Brain pericyte (primary cell): Measurements from ENCODE around the gene CINP.

Experiments
- DNase-seq: peaks from one replicate; pipeline ENCODE4 v3.0.0-alpha.2; 2012; ENCODE audit warnings: low read depth, low spot score

The CINP gene

GRCh38 chr14:102362545-102363181 lies at the start of gene CINP, which contains the start of gene TECPR2:
Gene CINP (minus strand): TSS chr14:102362890. CDS start chr14:102362851, 39 bp downstream.
Gene TECPR2 (plus strand): TSS chr14:102362941. CDS start chr14:102376722, 13,781 bp downstream.
- peak; percentile 83 for DNase-seq

- DNase-seq, result no peak
Observed at GRCh38 chr14:102408724-102409123, 46.0 kb upstream of the CINP start.

GRCh38 chr14:102407258-102407657 lies 44.6 kb upstream of the CINP start:
- DNase-seq, result no peak

GRCh38 chr14:102403028-102403427 lies 40.3 kb upstream of the CINP start:
- no peak for DNase-seq

- DNase-seq, result no peak
Observed at GRCh38 chr14:102396521-102396920, 33.8 kb upstream of the CINP start.

- no peak for DNase-seq
Observed at GRCh38 chr14:102394717-102395375, 32.2 kb upstream of the CINP start.

- DNase-seq, result no peak
Observed at GRCh38 chr14:102392506-102392905, 29.8 kb upstream of the CINP start.

GRCh38 chr14:102390064-102390855 lies 27.6 kb upstream of the CINP start:
- DNase-seq, result no peak

- DNase-seq, result no peak
Observed at GRCh38 chr14:102389246-102389645, 26.6 kb upstream of the CINP start.

- DNase-seq, result no peak
Observed at GRCh38 chr14:102387086-102387485, 24.4 kb upstream of the CINP start.

- DNase-seq, result no peak
Observed at GRCh38 chr14:102378830-102379229, 16.1 kb upstream of the CINP start.

- no peak for DNase-seq
Observed at GRCh38 chr14:102377696-102378095, 15.0 kb upstream of the CINP start.

GRCh38 chr14:102375119-102375518 lies 12.4 kb upstream of the CINP start:
- no peak for DNase-seq

- no peak for DNase-seq
Observed at GRCh38 chr14:102374264-102374663, 11.6 kb upstream of the CINP start.

GRCh38 chr14:102373110-102373509 lies 10.4 kb upstream of the CINP start:
- DNase-seq, result no peak

GRCh38 chr14:102371361-102371760 lies 8.7 kb upstream of the CINP start:
- no peak for DNase-seq

- DNase-seq, result no peak
Observed at GRCh38 chr14:102370305-102370809, 7.7 kb upstream of the CINP start.

- no peak for DNase-seq
Observed at GRCh38 chr14:102363182-102363943, 673 bp upstream of the CINP start.

GRCh38 chr14:102362084-102362483 lies 606 bp downstream of the CINP start:
- DNase-seq, result no peak

- DNase-seq, result no peak
Observed at GRCh38 chr14:102360388-102360787, 2.3 kb downstream of the CINP start.

- no peak for DNase-seq
Observed at GRCh38 chr14:102359341-102359740, 3.3 kb downstream of the CINP start.

- DNase-seq, result no peak
Observed at GRCh38 chr14:102356280-102356679, 6.4 kb downstream of the CINP start.
